ENCODE measurements around the gene CAPZB.

CAPZB gene

GRCh38 chr1:19403256-19403655, 82.1 kb downstream of the CAPZB start:
- DNase-seq = no peak

GRCh38 chr1:19402031-19402813, 83.1 kb downstream of the CAPZB start:
- DNase-seq = no peak

GRCh38 chr1:19401535-19401889, 83.8 kb downstream of the CAPZB start:
- no peak for DNase-seq

GRCh38 chr1:19400875-19401534, 84.3 kb downstream of the CAPZB start:
- no peak for DNase-seq

- DNase-seq = no peak
Measured at GRCh38 chr1:19400192-19400611, 85.1 kb downstream of the CAPZB start.

- no peak for DNase-seq
Measured at GRCh38 chr1:19398309-19398760, 87.0 kb downstream of the CAPZB start.

GRCh38 chr1:19397217-19397945, 88.0 kb downstream of the CAPZB start:
- no peak for DNase-seq

GRCh38 chr1:19396280-19396679, 89.1 kb downstream of the CAPZB start:
- no peak for DNase-seq

GRCh38 chr1:19395678-19396192, 89.6 kb downstream of the CAPZB start:
- DNase-seq = no peak

- DNase-seq = no peak
Measured at GRCh38 chr1:19393046-19393445, 92.3 kb downstream of the CAPZB start.

GRCh38 chr1:19392221-19392620, 93.1 kb downstream of the CAPZB start:
- DNase-seq = no peak

- DNase-seq = no peak
Measured at GRCh38 chr1:19391596-19391981, 93.8 kb downstream of the CAPZB start.

GRCh38 chr1:19390901-19391595, 94.3 kb downstream of the CAPZB start:
- no peak for DNase-seq

- no peak for DNase-seq
Measured at GRCh38 chr1:19390166-19390850, 95.0 kb downstream of the CAPZB start.

GRCh38 chr1:19388980-19389379, 96.4 kb downstream of the CAPZB start:
- DNase-seq = no peak

GRCh38 chr1:19387045-19387467, 98.3 kb downstream of the CAPZB start:
- no peak for DNase-seq

GRCh38 chr1:19385869-19386591, 99.3 kb downstream of the CAPZB start:
- DNase-seq = no peak

GRCh38 chr1:19385221-19385620, 100.1 kb downstream of the CAPZB start:
- no peak for DNase-seq

- DNase-seq = no peak
Measured at GRCh38 chr1:19384772-19385187, 100.6 kb downstream of the CAPZB start.

GRCh38 chr1:19384113-19384512, 101.2 kb downstream of the CAPZB start:
- no peak for DNase-seq

GRCh38 chr1:19382222-19382621, 103.1 kb downstream of the CAPZB start:
- DNase-seq = no peak

- DNase-seq = no peak
Measured at GRCh38 chr1:19381261-19381660, 104.1 kb downstream of the CAPZB start.
